NAMALWA (cell line): ENCODE measurements around the gene SEC14L5.

Experiments used
- DNase-seq: peaks from one replicate; pipeline ENCODE4 v3.0.0-alpha.2; 2015; ENCODE audit warnings: low spot score

Gene SEC14L5

GRCh38 chr16:4931381-4931780 is 26.7 kb upstream of the SEC14L5 start:
- no peak for DNase-seq

GRCh38 chr16:4933433-4933832 is 24.7 kb upstream of the SEC14L5 start:
- DNase-seq = no peak

- DNase-seq = no peak
These were observed 24.2 kb upstream of the SEC14L5 start for GRCh38 chr16:4933871-4934395.

GRCh38 chr16:4934591-4934990 is 23.5 kb upstream of the SEC14L5 start:
- DNase-seq = no peak

- DNase-seq = no peak
These were observed 22.8 kb upstream of the SEC14L5 start for GRCh38 chr16:4935241-4935855.

- DNase-seq = no peak
These were observed 21.7 kb upstream of the SEC14L5 start for GRCh38 chr16:4936181-4936990.

GRCh38 chr16:4936991-4937781 is 20.9 kb upstream of the SEC14L5 start, which contains the start of gene PPL:
TSS of gene PPL (minus strand) at chr16:4937148. CDS start at chr16:4937045, 103 bp downstream.
- DNase-seq = no peak

- no peak for DNase-seq
These were observed 20.1 kb upstream of the SEC14L5 start for GRCh38 chr16:4937782-4938682.

- no peak for DNase-seq
These were observed 19.5 kb upstream of the SEC14L5 start for GRCh38 chr16:4938683-4939030.

GRCh38 chr16:4940719-4941118 is 17.4 kb upstream of the SEC14L5 start:
- DNase-seq = no peak

GRCh38 chr16:4942481-4942880 is 15.6 kb upstream of the SEC14L5 start:
- no peak for DNase-seq

GRCh38 chr16:4944333-4945281 is 13.5 kb upstream of the SEC14L5 start:
- no peak for DNase-seq

- DNase-seq = no peak
These were observed 12.3 kb upstream of the SEC14L5 start for GRCh38 chr16:4945560-4946502.

GRCh38 chr16:4946917-4947316 is 11.2 kb upstream of the SEC14L5 start:
- DNase-seq = no peak

GRCh38 chr16:4947722-4948503 is 10.2 kb upstream of the SEC14L5 start:
- DNase-seq = no peak

GRCh38 chr16:4948903-4949766 is 9.0 kb upstream of the SEC14L5 start:
- no peak for DNase-seq

- DNase-seq = no peak
These were observed 8.1 kb upstream of the SEC14L5 start for GRCh38 chr16:4949986-4950385.
